ENCODE data around the gene SFXN5.
"Not testable (repeated sequence)": the region's sequence is repeated elsewhere in the genome, so short reads cannot be mapped to it uniquely, and the experiment has no call there.

Gene SFXN5, protein sequence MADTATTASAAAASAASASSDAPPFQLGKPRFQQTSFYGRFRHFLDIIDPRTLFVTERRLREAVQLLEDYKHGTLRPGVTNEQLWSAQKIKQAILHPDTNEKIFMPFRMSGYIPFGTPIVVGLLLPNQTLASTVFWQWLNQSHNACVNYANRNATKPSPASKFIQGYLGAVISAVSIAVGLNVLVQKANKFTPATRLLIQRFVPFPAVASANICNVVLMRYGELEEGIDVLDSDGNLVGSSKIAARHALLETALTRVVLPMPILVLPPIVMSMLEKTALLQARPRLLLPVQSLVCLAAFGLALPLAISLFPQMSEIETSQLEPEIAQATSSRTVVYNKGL

DNA sequence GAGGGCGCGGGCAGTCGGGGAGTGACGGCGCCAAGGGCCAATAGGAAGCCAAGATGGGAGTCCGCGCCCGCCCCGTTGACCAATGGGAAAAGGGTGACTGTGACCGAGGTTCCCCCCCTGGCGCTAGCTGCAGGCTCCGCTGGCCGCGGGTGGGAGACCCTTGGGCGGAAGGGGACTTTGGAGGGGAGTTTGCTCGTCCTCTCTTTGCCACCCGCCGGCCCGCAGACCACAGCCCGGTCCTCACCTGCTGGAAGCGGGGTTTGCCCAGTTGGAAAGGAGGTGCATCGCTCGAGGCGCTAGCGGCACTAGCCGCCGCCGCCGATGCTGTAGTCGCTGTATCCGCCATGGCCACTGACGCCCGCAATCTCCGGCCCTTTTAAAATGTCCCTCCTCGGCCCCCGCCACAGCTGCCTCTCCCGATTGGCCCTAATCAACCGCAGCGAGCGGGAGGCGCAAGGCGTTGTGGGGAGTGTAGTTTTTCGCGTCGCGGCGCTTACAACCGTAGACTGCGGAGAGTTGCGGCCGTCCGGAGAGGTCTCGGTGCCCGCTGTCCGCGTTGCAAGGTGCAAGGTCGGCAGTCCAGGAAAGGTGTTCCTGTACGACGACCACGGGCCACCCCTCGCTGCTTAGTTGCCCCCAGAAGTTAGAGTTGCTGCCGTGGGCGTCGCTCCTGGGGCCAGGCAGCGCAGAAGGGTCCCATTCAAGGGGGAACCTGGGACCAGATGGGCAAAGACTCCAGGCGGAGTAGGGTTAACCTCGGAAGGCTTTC lies at the start of gene SFXN5:
Gene SFXN5, minus strand, starts transcription at position 353 of the 769 bp plus-strand sequence. Its CDS starts 7 bp downstream, at position 346.
- FAIRE-seq = peak; percentile 68

DNA sequence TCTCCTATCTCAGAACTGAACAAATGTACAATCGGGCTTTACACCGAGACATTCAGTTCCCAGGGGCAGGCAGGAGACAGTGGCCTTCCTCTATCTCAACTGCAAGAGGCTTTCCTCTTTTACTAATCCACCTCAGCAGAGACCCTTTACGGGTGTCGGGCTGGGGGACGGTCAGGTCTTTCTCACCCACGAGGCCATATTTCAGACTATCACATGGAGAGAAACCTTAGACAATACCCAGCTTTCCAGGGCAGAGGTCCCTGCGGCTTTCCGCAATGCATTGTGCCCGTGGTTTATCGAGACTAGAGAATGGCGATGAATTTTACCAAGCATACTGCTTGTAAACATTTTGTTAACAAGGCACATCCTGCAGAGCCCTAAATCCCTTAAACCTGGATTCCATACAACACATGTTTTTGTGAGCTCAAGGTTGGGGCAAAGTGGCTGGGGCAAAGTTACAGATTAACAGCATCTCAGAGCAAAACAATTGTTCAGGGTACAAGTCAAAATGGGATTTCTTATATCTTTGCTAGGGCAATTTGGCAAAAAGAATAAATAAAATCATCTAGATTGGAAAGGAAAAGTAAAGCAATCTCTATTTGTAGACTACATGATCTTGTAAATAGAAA lies 48.2 kb upstream of the SFXN5 start:
- FAIRE-seq = not testable (repeated sequence)

DNA sequence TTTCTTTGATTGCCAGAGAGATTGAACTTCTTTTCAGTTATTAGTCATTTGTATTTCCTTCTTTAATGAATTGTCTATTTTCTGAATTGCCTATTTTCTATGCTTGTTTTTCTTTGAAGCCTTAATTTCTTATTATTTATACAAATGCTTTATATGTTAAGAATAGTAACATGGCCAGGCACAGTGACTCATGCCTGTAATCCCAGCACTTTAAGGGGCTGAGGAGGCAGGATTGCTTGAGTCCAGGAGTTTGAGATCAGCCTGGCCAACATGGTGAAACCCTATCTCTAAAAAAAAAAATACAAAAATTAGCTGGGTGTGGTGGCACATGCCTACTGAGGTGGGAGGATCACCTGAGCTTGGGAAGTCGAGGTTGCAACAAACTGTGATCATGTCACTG lies 45.9 kb upstream of the SFXN5 start:
- FAIRE-seq = no peak

DNA sequence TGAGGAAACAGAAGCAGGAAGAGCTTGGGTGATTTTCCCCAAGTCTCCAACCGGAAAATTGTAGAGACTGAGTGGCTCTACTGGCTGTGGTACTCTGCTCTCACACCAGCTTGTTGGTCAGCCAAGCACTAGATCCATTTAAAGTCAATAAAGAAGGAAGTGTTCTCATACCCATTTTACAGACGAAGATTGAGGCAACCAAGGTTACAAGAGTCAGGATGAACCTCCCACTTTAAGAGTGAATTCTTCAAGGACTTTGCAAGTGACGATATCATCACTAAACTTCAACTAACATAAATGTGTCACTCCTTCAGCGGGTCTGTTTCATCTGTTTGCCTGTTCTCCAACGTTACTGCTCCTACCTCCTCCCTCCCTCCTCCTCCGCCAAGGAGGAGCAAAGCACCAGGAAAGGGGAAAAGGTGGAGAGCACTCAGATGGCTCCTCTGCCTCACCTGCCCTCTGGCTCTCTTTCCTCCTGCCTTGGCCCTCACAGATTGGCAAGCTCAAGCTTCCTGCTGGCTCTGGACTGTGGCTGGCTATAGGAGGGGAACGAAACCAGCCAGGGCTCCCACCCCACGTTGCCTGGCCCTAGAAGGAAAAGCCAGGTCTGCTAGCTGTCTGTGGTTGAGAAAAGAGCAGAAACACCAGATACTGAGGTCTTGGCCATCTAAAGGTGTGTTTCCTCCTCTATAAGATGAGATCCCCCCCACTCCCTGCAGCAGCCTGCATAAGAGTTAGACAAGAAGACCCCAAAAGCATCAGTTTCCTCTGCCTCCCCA lies 44.9 kb upstream of the SFXN5 start:
- no peak for FAIRE-seq

DNA sequence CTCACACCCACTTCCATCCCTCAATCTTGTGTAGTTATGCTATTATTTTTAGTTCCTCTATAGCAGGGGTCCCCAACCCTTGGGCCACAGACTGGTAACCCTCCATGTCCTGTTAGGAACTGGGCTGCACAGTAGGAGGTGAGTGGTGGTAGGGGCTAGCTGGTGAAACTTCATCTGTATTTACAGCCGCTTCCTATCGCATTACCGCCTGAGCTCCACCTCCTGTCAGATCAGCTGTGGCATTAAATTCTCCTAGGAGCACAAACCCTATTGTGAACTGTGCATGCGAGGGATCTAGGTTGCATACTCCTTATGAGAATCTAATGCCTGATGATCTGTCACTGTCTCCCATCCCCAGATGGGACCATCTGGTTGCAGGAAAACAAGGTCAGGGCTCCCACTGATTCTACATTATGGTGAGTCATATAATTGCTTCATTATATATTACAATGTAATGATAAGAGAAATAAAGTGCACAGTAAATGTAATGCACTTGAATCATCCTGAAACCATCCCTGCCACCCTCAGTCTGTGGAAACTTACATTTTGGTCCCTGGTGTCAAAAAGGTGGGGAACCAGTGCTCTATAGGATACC lies 42.9 kb upstream of the SFXN5 start:
- FAIRE-seq = no peak

DNA sequence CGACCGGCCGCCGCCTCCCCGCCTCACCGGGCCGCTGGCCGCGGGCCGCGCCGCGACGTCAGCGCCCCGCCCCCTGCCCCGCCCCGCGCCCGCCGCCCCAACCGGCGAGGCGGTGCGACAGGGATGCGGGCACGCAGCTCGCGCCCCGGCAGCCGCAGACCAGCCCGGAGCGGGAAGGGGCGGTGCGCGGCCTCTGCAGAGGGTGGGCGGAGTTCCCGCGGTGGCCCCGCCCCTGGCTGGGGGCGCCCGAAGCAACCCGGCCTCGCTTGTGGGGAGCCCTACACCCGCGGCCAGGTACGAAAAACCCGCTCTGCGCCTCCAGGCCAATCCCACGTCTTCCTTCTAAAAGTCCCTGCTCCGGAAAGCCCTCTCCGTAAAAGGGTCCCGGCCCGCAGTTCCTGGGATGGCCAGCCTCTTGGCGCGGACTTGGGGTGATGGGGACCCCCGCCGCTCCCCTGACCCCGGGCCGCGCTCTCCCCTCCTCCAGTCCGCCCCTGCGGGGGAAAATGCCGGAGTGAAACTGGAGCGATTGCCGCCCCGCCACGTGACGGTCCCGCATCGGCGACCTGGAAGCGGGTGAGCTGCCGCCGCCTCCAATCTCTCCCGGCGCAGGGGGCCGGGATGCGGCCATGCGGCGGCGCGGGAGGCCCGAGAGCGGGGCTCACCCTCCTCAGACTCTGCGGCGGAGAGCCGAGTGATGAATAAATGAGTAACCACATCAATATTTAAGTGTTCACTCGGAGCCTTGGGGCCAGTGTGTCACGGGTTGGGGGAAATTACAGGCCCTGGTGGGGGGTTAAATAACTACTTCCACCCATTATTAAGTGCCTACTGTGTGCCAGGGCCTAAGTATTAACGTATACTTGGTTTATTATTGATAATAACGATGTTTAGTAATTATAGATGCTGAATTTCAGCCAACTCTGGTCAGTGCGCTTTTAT lies 41.7 kb upstream of the SFXN5 start, which contains the start of gene RAB11FIP5:
Gene RAB11FIP5, minus strand, starts transcription at position 36 of the 942 bp plus-strand sequence. CDS start 171 bp downstream, outside the sequence.
- FAIRE-seq = no peak

DNA sequence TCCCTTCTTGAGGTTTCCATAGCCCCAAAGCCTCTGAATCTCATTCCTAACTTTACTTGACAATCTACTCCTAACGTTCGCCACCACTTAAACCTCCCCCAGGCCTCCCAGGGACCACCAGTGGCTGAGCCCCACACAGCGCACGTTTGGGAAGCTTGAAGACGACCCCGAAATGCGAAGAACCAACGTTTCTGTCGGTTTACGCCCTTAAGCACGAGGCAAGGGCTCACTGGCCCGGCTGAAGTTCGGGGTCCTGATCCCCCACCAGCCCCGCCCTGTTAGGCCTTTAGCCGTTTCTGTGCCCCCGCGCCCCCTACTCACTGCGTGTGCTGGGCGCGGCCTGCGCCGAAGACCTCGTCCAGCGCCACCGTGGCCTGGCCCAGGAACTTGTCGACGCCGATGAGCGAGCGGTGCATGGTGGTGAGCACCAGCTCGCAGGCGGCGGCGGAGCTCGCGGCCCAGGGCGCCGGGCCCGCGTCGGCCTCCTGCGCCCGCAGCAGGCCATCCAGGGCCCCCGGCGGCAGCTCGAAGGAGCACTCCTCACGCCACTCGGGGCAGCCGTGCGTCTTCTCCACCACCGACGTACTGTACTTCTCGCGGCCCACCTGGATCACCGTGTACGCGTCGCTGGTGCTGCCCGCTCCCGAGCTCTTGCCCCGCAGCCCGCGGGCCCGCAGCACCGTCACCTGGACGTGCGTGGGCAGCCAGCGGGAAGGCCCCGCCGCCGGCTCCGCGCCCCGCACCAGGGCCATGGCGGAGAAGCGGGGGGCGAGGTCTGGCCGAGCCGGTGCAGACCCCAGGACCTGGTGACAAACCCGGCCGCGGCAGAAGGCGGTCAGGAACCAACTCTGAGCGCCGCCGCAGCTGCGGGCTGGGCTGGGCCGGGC lies 40.8 kb upstream of the SFXN5 start:
- FAIRE-seq = no peak

DNA sequence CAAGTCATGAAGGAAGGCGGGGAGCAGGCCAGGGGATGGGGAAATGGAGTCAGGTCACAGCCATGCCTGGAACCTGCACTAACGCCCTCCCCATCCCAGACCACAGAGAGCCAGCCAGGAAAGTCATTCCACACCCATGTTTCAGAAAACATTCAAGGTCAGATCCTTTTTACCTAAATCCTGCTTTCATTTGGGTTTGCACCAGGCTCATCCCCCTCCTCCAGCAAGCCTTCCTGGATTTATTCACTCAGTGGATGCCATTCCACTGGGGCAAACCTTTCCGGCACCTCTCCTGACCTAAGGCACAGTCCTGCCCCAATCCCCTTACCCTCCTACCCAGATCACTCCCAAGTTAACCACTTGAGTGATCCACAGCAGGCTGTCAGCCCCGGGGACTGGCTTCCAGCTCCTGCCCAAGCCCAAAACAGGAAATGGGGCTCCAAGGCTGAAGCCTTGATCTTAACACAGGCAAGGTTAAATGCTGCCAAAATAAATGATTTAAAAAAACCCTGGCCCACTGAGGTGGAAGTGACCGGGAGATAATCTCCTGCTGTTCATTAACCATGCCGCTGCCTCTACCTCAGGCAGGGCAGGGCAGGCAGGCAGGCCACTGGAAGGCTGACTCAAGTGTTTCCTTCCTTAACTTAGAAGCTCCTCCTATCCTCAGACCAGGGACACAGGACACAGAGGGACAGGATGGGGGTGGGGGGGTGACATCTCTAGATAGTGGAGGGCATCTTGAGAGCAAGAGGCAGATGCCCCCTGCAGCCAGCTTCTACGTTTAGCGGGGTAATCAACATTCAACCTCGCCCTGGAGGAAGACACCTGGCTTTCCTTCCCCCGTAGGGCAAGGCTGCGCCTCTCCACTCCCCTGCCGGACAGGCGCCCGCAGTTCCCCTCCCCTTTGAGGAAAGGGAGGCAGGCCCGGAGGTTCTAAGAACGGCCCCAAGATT lies 39.8 kb upstream of the SFXN5 start:
- no peak for FAIRE-seq

DNA sequence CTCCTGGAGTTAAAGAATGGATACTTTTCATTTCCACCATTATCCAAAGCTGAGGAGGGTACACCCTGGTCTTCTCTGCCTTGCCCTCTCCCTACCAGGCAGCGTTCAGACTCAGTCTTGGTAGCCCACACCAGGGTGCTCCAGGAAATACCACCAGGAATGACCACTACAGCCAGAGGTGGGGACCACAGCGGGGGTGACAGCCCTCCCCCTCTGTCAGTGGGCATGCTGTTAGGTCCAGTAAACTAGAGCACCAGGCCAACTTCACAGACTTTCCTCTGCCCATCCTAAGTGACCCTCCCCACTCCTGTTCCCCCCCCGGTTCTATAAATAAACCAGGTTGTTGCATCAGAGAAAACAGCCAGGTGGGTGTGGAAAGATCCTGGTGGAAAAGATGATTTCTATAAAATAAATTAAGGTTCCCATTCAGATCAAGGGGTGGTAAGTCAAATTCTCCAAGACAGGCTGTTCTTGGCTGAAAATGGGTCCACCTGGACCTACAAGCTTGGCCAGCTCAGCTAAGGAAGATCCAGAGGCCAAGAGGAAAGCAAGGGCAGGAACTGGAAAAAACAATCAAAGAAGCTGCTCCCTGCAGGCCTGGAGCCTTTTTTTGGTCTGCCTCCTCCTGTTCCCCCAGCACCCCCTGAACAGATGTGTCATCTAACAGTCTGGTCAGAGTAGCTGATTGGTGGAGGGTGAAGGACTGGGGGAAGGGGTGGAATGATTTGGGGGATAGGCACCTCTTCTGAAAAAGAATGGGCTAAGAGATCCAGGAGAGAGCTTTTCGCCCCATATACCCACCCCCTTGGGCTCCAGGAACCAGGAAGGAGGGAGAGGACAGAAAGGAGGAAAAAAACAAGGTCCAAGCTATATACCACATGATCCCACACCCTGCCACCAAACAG lies 38.9 kb upstream of the SFXN5 start:
- no peak for FAIRE-seq

DNA sequence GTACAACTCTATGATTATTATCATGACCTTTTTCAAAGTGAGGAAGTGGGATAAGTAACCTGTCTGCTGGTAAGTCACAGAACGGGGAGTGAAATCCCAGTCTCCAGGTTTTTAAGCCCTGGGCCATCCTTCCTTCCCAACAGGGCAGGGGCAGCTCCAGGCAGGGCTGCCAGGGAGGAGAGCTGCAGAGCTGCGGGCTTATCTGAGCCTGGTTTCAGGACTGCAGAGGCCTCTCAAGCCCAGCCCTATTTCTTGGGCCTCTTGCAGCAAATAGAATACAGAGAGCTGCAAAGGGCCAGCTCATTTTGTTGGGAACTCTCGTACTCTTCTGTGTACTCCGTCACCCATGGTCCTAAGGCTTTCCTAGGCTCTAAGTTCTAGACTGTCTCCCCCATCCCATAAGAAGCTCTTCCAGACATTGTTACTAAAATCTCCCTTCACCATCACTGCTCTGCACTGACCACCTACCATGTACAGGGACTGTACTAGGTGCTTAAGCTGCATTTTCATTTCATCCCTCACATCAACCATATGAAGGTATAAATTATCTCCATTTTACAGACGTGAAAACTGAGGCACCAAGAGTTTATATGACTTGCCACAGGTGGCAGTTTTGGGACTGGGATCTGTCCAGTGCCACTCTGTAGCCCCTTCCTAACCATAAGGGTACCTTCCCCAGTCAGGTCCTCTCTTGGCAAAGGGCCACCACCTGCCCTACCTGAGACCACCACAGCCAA lies 38.1 kb upstream of the SFXN5 start:
- no peak for FAIRE-seq

DNA sequence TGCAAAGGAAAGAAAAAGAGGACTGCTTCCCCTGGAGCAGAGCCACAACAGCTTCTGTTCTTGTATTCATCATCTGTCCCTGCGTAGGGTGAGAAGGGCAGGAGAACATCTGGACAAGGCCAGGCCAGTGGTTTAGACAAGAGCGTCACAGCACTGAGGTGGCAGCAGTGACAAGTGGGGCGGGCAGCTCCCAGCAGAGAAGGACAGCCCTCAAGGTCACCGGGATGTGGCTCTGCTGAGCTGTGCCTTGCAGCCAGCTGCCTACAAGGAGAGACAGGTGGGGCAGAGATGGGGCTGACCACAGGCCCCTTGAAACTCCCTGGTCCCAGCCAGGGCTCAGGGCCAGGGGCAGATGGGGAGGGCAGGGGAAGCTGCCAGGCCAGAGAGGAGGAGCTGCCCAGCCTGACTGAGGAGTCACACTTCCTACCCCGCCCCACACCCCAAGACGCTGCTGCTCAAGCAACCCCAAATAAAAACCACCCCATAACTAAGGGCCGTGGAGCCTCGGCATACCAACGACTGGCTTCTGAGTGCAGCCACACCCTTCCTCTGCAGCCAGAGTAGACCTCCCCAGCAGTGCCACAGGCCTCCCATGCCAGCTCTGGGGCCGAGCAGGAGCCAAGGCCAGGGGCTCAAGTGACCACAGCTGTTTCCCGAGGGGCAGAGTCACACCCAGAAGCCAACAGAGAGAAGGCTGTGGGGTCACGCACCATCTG lies 35.9 kb upstream of the SFXN5 start:
- no peak for FAIRE-seq

DNA sequence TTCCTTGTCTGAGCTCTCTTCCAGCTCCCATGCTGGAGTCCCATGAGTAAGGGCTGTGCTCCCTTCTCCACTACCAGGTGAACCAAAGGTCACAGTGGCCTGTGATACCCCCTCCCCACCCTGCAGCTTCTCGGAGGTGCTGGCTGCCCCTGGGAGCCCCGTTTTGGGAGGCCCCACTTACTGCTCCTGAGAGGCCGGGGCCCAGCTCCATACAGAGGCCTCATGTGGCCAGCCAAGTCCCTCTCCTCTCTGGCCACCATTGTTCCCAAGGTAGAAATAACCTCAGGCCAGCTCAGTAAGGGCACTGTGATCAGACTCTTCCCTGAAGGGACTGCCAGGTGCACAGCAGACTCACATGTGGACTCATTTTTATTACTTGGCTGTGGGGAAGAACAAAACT lies 35.3 kb upstream of the SFXN5 start:
- FAIRE-seq = no peak

DNA sequence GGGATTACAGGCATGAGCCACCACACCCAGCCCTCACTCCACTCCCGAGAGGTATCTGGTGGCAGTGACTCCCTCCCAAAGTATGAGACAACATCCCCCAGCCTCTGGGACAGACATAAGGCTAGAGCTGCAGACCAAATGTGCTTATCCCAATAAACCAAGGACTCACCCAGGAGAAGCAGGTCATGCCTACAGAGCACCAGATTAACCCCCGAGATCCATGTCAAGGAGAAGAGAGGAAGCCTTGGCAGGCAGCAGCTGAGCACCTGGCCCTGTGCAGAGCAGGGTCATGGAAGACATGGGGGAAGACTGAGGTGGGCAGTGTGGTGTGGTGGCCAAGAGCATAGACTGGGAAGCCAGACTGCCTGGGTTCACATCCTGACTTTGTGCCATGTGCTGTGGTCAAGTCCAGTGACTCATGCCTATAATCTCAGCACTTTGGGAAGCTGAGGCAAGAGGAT lies 34.0 kb upstream of the SFXN5 start:
- FAIRE-seq = no peak

DNA sequence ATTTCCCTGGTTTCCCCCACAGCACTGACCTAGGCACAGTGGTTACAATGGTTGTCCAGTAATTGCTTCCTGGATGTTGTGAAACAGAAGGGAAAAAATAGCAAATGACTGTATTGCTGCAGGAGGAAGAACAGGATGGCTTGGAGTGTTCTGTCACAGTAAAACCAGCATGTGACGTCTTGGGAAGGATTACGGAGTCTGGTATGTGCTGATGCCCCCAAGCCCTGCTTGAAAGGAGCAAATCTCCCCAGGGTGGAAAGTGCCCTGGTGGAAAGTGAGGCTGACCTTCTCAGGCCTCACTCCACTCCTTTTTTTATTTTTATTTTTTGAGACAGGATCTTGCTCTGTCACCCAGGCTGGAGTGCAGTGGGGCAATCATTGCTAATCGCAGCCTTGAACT lies 33.4 kb upstream of the SFXN5 start:
- FAIRE-seq = no peak

DNA sequence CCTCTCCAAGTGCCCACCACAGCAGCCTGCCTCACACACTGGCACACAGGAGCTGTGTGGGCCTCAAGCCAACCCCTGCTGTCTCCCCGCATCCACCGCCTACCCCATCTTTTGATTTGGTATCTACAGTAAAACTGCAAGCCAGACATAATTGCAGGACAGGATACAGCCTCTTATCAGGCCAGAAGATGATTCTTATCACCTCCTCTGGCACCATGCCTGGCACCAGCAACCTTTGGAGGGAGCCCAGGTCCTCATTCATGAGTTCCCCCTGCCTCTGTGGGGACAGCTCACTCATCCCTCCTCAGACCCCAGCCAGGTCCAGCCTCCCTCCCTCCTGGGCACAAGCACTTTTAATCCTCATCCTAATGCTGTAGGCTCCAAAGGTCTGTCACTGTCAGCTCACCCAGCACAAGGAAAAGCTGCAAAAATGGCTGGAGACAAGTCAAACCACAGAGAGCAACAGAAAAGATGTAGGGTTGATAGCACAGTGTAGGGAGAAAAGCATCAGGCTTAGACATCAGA lies 31.6 kb upstream of the SFXN5 start:
- no peak for FAIRE-seq

DNA sequence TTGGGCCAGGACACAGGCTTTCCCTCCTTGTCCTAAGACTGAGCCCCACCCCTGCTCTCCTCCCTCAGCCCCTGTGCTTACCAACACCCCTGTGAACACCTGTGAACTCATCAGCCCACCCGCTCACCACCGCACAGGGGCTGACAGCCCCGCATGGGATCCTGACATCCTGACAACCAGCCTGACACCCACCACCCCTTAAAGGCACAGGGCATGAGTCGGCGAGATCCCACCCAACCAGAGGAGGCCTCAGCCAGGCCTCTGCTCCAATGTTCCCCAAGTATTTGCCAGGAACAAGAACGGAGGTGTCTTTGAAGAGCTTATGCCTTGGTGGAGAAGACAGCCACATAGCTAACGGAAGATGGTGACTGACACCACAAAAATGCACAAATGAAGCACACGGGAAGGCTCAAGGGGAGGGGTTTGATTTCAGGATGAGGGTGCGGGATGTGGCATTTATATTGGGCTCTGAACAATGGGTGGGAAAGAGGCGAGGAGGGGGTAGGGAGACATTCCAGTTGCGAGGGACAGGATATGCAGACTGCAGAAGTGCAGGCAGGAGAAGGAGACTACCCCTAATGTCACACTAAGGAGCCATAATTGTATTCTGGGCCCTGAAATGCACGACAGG lies 30.2 kb upstream of the SFXN5 start:
- FAIRE-seq = no peak

All from A204.1 (cell line).